A673 (cell line): ENCODE measurements around the gene IL1RL1. TPM values are rescaled to one million over a fixed set of nuclear protein-coding genes. Genes with fewer than 3 reads are reported as not detected.
"Not testable (repeated sequence)": the region's sequence is repeated elsewhere in the genome, so short reads cannot be mapped to it uniquely, and the experiment has no call there.

Source experiments
- BruUV-seq: library from RNA; stranded (reverse); fragments of 400-500 nt; replicated peaks from 2 replicates; lab custom pipeline; 2021; lab: Mats Ljungman, UMichigan
- CTCF ChIA-PET: fragments of 300-600 bp; sonication (Branson Sonifier 250); formaldehyde crosslinking; loops from one replicate; lab custom pipeline; 2022; ENCODE audit warnings: antibody characterized with exemption; lab: Charles Lee
- POLR2A ChIA-PET: fragments of 300-600 bp; sonication (Branson Sonifier 250); formaldehyde crosslinking; loops from one replicate; lab custom pipeline; 2022; ENCODE audit warnings: antibody characterized with exemption; ENCODE audit not compliant: low non-redundant PET; lab: Charles Lee
- DNase-seq: peaks from one replicate; pipeline ENCODE4 v3.0.0-alpha.2; 2015; ENCODE audit warnings: low spot score
- H3K27ac ChIP-seq: fragments of 200-600 bp; sonication (generic); 2 replicates; pipeline ENCODE4 v1.5.1; 2016; ENCODE audit warnings: mixed run types, low read depth, mild to moderate bottlenecking, mixed read lengths, antibody characterized with exemption, low read length; ENCODE audit not compliant: poor library complexity, severe bottlenecking
- H3K27me3 ChIP-seq: fragments of 200-600 bp; sonication (generic); replicated peaks from 2 replicates; pipeline ENCODE4 v1.6.1; 2017; ENCODE audit warnings: mixed run types, low read depth, mild to moderate bottlenecking, mixed read lengths, antibody characterized with exemption, low read length; ENCODE audit not compliant: insufficient read depth, poor library complexity
- H3K36me3 ChIP-seq: fragments of 200-600 bp; sonication (generic); 2 replicates; pipeline ENCODE4 v1.6.1; 2016; ENCODE audit warnings: mixed run types, mild to moderate bottlenecking, mixed read lengths, antibody characterized with exemption, low read length; ENCODE audit not compliant: insufficient read depth, poor library complexity, severe bottlenecking
- H3K4me1 ChIP-seq: fragments of 200-600 bp; sonication (generic); 2 replicates; pipeline ENCODE4 v1.6.1; 2017; ENCODE audit warnings: mixed run types, mild to moderate bottlenecking, mixed read lengths, antibody characterized with exemption, low read length; ENCODE audit not compliant: insufficient read depth, poor library complexity, severe bottlenecking
- H3K4me3 ChIP-seq: fragments of 200-600 bp; sonication (generic); 2 replicates; pipeline ENCODE4 v1.5.1; 2016; ENCODE audit warnings: low read depth, mixed run types, mild to moderate bottlenecking, mixed read lengths, low read length; ENCODE audit not compliant: poor library complexity, severe bottlenecking
- H3K9me3 ChIP-seq: fragments of 200-600 bp; sonication (generic); 2 replicates; pipeline ENCODE4 v1.6.1; 2016; ENCODE audit warnings: mixed run types, low read depth, mild to moderate bottlenecking, mixed read lengths, antibody characterized with exemption, low read length; ENCODE audit not compliant: poor library complexity, severe bottlenecking
- CTCF ChIP-seq: fragments of 300-800, 200-600 bp; sonication (generic); conservative IDR thresholded peaks from 2 replicates; pipeline ENCODE4 v1.5.1; 2017; ENCODE audit warnings: low read depth, mild to moderate bottlenecking, antibody characterized with exemption, low read length, moderate library complexity, mixed read lengths
- EZH2 ChIP-seq: fragments of 200-600 bp; sonication (generic); IDR thresholded peaks from 2 replicates; pipeline ENCODE4 v1.6.1; 2017; ENCODE audit warnings: borderline replicate concordance, low read depth, mild to moderate bottlenecking, mixed read lengths, antibody characterized with exemption, low read length; ENCODE audit not compliant: poor library complexity, severe bottlenecking
- intact Hi-C: fragments of 100-400 bp; cut with micrococcal nuclease; formaldehyde crosslinking; loops from one replicate; pipeline ENCODE4 v1.10.0; 2022; ENCODE audit not compliant: unreplicated experiment
- total RNA-seq: library from RNA; stranded (reverse); gene quantifications from 2 replicates; pipeline ENCODE4 v1.2.3, GENCODE V29; 2021

Gene IL1RL1
- total RNA-seq, 1 experiment from 2014 or later, result not detected

GRCh38 chr2:102318437-102318836 is 7.1 kb downstream of the IL1RL1 start:
- DNase-seq, result no peak
- CTCF ChIA-PET, result no interaction called here
- no peak overlapping the region for H3K4me3 ChIP-seq

GRCh38 chr2:102321941-102322719 is 10.8 kb downstream of the IL1RL1 start:
- H3K4me1 ChIP-seq, result no peaks in the 10 kb centered on the region
- intact Hi-C loops, result no loop called here
- TF ChIP-seq CTCF, result no peak
- TF ChIP-seq EZH2, result no peak
- no peak overlapping the region for H3K27ac ChIP-seq
- CTCF ChIA-PET, result no interaction called here
- POLR2A ChIA-PET, result no interaction called here
- DNase-seq, result no peak
- no peaks in the 10 kb centered on the region for H3K27me3 ChIP-seq
- no peaks in the 10 kb centered on the region for H3K36me3 ChIP-seq
- no TSS peak for BruUV-seq
- no peak overlapping the region for H3K4me3 ChIP-seq
- H3K9me3 ChIP-seq, result no peaks in the 10 kb centered on the region

More at GRCh38 chr2:102318437-102318836, 7.1 kb downstream of the IL1RL1 start:
- POLR2A ChIA-PET, result no interaction called here
- intact Hi-C loops, result no loop called here
- BruUV-seq, result no TSS peak
- no peaks in the 10 kb centered on the region for H3K9me3 ChIP-seq
- H3K36me3 ChIP-seq, result no peaks in the 10 kb centered on the region
- H3K27me3 ChIP-seq, result peaks cover 3% of the 10 kb centered on the region
- no peak for TF ChIP-seq CTCF
- no peak for TF ChIP-seq EZH2
- no peaks in the 10 kb centered on the region for H3K4me1 ChIP-seq
- no peak overlapping the region for H3K27ac ChIP-seq

- POLR2A ChIA-PET, H3K4me3 ChIP-seq, H3K36me3 ChIP-seq, intact Hi-C loops, H3K27me3 ChIP-seq, H3K4me1 ChIP-seq, H3K27ac ChIP-seq, CTCF ChIA-PET, H3K9me3 ChIP-seq, DNase-seq, BruUV-seq: not testable (repeated sequence)
Measured at GRCh38 chr2:102324914-102325313, 13.6 kb downstream of the IL1RL1 start.
